Measurements from ENCODE around the gene CD44. TPM values are rescaled to one million over a fixed set of nuclear protein-coding genes. Genes with fewer than 3 reads are reported as not detected.
"Not testable (repeated sequence)": the region's sequence is repeated elsewhere in the genome, so short reads cannot be mapped to it uniquely, and the experiment has no call there.

Gene CD44
- total RNA-seq, 1 donor from 2014 or later = 1,546 TPM

DNA sequence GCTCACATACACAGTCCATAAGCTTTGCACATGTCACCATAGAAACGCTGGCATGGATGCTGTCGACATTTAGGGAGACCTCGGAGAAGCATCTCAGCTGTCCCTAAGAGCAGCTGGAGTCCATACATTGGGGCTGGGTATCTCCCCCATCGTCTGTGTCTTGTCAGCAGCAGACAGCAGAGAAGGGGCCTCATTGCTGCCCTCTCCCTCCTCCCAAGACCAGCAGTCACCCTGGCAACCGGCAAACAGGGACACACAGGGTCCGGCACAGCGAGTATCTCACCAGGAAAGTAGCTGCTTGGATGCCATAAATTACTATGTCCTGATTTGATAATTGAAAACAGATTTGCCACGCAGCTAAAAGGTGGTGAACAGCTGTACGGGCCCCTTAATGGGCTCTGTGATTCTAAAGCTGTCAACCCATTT lies 84.4 kb downstream of the CD44 start:
- no peak overlapping the region for H3K27ac Mint-ChIP-seq
- H3K27me3 Mint-ChIP-seq = no peaks in the 10 kb centered on the region
- peaks cover 93% of the 10 kb centered on the region for H3K36me3 Mint-ChIP-seq (ENCODE audit: low read depth)
- DNase-seq = no peak
- TF ChIP-seq, protein P1, sequence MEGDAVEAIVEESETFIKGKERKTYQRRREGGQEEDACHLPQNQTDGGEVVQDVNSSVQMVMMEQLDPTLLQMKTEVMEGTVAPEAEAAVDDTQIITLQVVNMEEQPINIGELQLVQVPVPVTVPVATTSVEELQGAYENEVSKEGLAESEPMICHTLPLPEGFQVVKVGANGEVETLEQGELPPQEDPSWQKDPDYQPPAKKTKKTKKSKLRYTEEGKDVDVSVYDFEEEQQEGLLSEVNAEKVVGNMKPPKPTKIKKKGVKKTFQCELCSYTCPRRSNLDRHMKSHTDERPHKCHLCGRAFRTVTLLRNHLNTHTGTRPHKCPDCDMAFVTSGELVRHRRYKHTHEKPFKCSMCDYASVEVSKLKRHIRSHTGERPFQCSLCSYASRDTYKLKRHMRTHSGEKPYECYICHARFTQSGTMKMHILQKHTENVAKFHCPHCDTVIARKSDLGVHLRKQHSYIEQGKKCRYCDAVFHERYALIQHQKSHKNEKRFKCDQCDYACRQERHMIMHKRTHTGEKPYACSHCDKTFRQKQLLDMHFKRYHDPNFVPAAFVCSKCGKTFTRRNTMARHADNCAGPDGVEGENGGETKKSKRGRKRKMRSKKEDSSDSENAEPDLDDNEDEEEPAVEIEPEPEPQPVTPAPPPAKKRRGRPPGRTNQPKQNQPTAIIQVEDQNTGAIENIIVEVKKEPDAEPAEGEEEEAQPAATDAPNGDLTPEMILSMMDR (IDR thresholded peaks at IDR 0.05) = no peak
- no peak for ATAC-seq (ENCODE audit: low read depth)
- ChIA-PET CTCF (interaction anchor here (1.1 kb wide), 1 partner anchor 226 kb away, joined by 3 read pairs; no protein-coding TSS in a partner anchor), POLR2A (no interaction called here)
- intact Hi-C loops (cut with micrococcal nuclease) = no loop called here
- no peaks in the 10 kb centered on the region for H3K9me3 Mint-ChIP-seq
- H3K4me3 Mint-ChIP-seq = no peak overlapping the region
- H3K4me1 Mint-ChIP-seq = peaks cover 19% of the 10 kb centered on the region

DNA sequence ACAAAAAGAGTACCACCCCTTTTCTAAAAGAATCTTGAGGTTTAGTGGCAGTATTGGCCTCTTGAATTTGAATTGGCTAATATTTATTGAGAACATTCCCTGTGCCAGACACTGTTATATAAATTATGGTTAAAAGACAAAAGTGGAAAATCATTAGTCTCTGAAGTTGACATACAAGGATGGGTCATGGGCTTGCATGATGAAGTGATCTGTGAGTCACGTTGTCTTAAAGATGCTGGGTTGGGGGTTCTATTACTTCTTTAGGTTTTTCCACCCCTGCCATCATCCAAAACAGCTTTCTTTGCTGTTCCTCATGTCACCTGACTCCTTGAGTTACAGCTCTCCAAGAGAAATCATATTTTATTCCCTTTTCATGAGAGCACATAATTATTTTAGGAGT lies 85.0 kb downstream of the CD44 start:
- H3K9me3 Mint-ChIP-seq = no peaks in the 10 kb centered on the region
- DNase-seq = no peak
- peaks cover 93% of the 10 kb centered on the region for H3K36me3 Mint-ChIP-seq (ENCODE audit: low read depth)
- TF ChIP-seq, protein P1 (IDR thresholded peaks at IDR 0.05) = no peak
- POLR2A ChIA-PET = no interaction called here
- H3K27ac Mint-ChIP-seq = no peak overlapping the region
- intact Hi-C loops (cut with micrococcal nuclease) = no loop called here
- ATAC-seq (ENCODE audit: low read depth) = no peak
- H3K4me1 Mint-ChIP-seq = peaks cover 14% of the 10 kb centered on the region
- no peak overlapping the region for H3K4me3 Mint-ChIP-seq
- H3K27me3 Mint-ChIP-seq = no peaks in the 10 kb centered on the region
- CTCF ChIA-PET = interaction anchor here (1.1 kb wide), 1 partner anchor 226 kb away, joined by 3 read pairs; no protein-coding TSS in a partner anchor

DNA sequence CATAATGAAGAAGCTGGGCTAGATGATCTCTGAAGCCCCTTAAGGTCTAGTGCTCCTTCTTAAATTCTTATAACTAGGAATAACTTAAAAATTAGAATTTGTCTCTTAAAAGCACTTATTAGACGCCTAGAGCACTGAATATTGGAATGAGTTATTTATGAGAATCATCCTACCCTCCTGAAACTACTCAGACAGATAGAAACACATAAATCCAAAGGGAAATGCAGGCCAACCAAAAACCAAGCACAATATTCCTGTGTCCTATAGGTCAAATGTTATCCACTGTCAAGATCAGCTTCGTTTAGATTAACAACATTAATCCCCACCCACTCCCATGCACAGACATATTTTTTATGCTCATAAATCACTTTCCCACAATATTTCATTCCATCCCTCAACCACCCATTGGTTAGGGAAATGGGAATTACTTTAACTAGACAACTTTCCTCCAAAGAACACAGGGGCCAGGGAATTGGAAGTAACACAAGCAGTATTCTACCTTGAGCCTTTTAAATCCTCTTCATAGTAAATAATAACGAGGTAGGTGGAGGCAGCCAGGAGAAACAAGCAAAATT lies 87.1 kb downstream of the CD44 start:
- peaks cover 94% of the 10 kb centered on the region for H3K36me3 Mint-ChIP-seq (ENCODE audit: low read depth)
- H3K27me3 Mint-ChIP-seq = no peaks in the 10 kb centered on the region
- H3K4me3 Mint-ChIP-seq = no peak overlapping the region
- CTCF ChIA-PET = interaction anchor here (0.7 to 1.3 kb wide), 2 partner anchors 11 to 79 kb away, joined by 3 to 4 read pairs; no protein-coding TSS in a partner anchor
- POLR2A ChIA-PET = interaction anchor here (0.5 kb wide), 1 partner anchor 50 kb away, joined by 4 read pairs; no protein-coding TSS in a partner anchor
- intact Hi-C loops (cut with micrococcal nuclease) = no loop called here
- peaks cover 14% of the 10 kb centered on the region for H3K4me1 Mint-ChIP-seq
- no peak for ATAC-seq (ENCODE audit: low read depth)
- H3K9me3 Mint-ChIP-seq = no peaks in the 10 kb centered on the region
- H3K27ac Mint-ChIP-seq = no peak overlapping the region
- no peak for DNase-seq
- TF ChIP-seq, protein P1 (IDR thresholded peaks at IDR 0.05) = no peak

- CTCF ChIA-PET; H3K9me3 Mint-ChIP-seq; ATAC-seq (ENCODE audit: low read depth); H3K4me3 Mint-ChIP-seq; intact Hi-C loops (cut with micrococcal nuclease); DNase-seq; H3K27me3 Mint-ChIP-seq: not testable (repeated sequence)
- Mint-ChIP-seq H3K27ac (peak overlapping the region; percentile 53), H3K36me3 (ENCODE audit: low read depth) (peaks cover 95% of the 10 kb centered on the region), H3K4me1 (peaks cover 14% of the 10 kb centered on the region)
- POLR2A ChIA-PET = interaction anchor here (0.9 kb wide), 1 partner anchor 14 kb away, joined by 11 read pairs; no protein-coding TSS in a partner anchor
Observed at GRCh38 chr11:35226756-35227155, 87.8 kb downstream of the CD44 start.

DNA sequence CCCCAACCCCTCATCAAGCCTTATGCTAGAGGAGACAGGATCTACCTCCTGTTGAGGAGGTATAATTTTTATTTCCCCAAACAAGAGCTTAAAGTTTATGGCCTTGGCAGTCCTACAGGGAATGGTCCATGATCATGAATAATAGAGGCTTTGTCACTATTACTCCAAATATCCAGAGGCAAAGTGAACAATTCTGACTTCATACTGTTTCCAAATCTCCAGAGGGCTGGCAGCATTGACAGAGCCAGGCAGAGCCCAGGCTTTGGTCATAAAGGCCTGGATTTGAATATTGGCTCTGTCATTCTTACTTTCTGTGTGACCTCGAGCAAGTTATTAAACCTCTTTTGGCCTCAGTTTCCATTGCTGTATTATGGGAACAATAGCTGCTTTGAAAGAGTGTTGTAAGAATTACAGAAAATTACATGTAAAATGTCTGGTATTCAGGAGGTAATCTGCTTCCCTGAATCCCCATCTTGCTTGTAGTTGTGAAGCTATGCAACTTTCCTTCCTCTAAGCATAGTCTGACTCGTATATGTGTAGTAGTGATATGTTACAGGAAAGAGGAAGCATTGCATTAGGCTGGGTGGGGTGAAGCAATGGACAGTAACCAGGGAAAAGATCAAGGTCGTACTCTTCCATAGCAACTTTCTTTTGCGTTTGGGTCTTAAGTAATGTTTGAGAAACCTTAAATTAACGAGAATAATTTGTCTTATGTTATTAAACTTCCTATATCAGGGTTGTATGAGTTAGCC lies 88.8 kb downstream of the CD44 start:
- intact Hi-C loops (cut with micrococcal nuclease) = no loop called here
- Mint-ChIP-seq H3K36me3 (ENCODE audit: low read depth) (peaks cover 97% of the 10 kb centered on the region), H3K4me1 (peaks cover 14% of the 10 kb centered on the region), H3K27ac (peak overlapping the region; percentile 19), H3K4me3 (no peak overlapping the region), H3K9me3 (no peaks in the 10 kb centered on the region), H3K27me3 (no peaks in the 10 kb centered on the region)
- ChIA-PET POLR2A (interaction anchor here (0.6 to 0.9 kb wide), 3 partner anchors 9 to 13 kb away, joined by 3 to 11 read pairs (median 3); no protein-coding TSS in a partner anchor), CTCF (no interaction called here)
- TF ChIP-seq, protein P1 (IDR thresholded peaks at IDR 0.05) = no peak
- no peak for ATAC-seq (ENCODE audit: low read depth)
- no peak for DNase-seq
